HG02571 (cell line): ENCODE measurements around the gene SEC16A.
A peak's percentile ranks its signal among the peaks of the same experiment; 100 is the strongest.

ENCODE experiments used
- ATAC-seq: cut with Tn5 transposase; IDR thresholded peaks from one replicate; pipeline ENCODE4 v1.9.1; 2021; ENCODE audit warnings: mild to moderate bottlenecking, moderate library complexity; ENCODE audit not compliant: unreplicated experiment

SEC16A gene

GRCh38 chr9:136441681-136442245, 41.1 kb downstream of the SEC16A start:
- no peak for ATAC-seq

GRCh38 chr9:136441191-136441680, 41.6 kb downstream of the SEC16A start:
- no peak for ATAC-seq

- peak; percentile 55 for ATAC-seq
Observed at GRCh38 chr9:136439481-136440408, 43.1 kb downstream of the SEC16A start, which contains the start of gene INPP5E. Gene INPP5E, minus strand, starts transcription at chr9:136439845. Its CDS starts 426 bp downstream, at chr9:136439419.

GRCh38 chr9:136438548-136439480, 44.0 kb downstream of the SEC16A start:
- ATAC-seq: peak; percentile 35

- no peak for ATAC-seq
Observed at GRCh38 chr9:136437839-136438547, 44.8 kb downstream of the SEC16A start.

- ATAC-seq: no peak
Observed at GRCh38 chr9:136437430-136437829, 45.4 kb downstream of the SEC16A start.

GRCh38 chr9:136436055-136436634, 46.7 kb downstream of the SEC16A start:
- no peak for ATAC-seq

GRCh38 chr9:136434580-136435169, 48.2 kb downstream of the SEC16A start:
- no peak for ATAC-seq

GRCh38 chr9:136433849-136434579, 48.8 kb downstream of the SEC16A start:
- ATAC-seq: no peak

- no peak for ATAC-seq
Observed at GRCh38 chr9:136433043-136433715, 49.7 kb downstream of the SEC16A start.

- no peak for ATAC-seq
Observed at GRCh38 chr9:136432591-136432990, 50.2 kb downstream of the SEC16A start.

- no peak for ATAC-seq
Observed at GRCh38 chr9:136431782-136432350, 51.0 kb downstream of the SEC16A start.

GRCh38 chr9:136430588-136431234, 52.1 kb downstream of the SEC16A start:
- ATAC-seq: no peak

GRCh38 chr9:136429683-136430491, 53.0 kb downstream of the SEC16A start:
- no peak for ATAC-seq

GRCh38 chr9:136429075-136429628, 53.7 kb downstream of the SEC16A start:
- ATAC-seq: no peak

GRCh38 chr9:136426787-136427186, 56.1 kb downstream of the SEC16A start:
- ATAC-seq: no peak
